H54 (cell line): Measurements from ENCODE around the gene NME8.
"Not testable (repeated sequence)": the region's sequence is repeated elsewhere in the genome, so short reads cannot be mapped to it uniquely, and the experiment has no call there.

ENCODE experiments used
- DNase-seq: peaks from one replicate; pipeline ENCODE4 v3.0.0; 2011; ENCODE audit warnings: low spot score, mixed read lengths; ENCODE audit not compliant: insufficient read length
- FAIRE-seq: peaks from 3 replicates; lab custom pipeline; 2011; peaks lifted over from hg19 to GRCh38; lab: Jason Lieb, UNC
- POLR2A ChIP-seq: IDR thresholded peaks from 2 replicates; pipeline ENCODE4 v1.6.1; 2011; ENCODE audit warnings: low read depth, mild to moderate bottlenecking, low read length

The NME8 gene

GRCh38 chr7:37848297-37848696 lies at the start of gene NME8:
TSS of gene NME8 (plus strand) at chr7:37848597. CDS start at chr7:37850267, 1,670 bp downstream.
- FAIRE-seq, result no peak
- no peak for TF ChIP-seq POLR2A
- DNase-seq, result no peak

- DNase-seq (no peak), FAIRE-seq (no peak)
- TF ChIP-seq POLR2A, result no peak
These were observed 42.2 kb upstream of the NME8 start for GRCh38 chr7:37806152-37806551.

GRCh38 chr7:37812161-37812580 lies 36.2 kb upstream of the NME8 start:
- not testable (repeated sequence) for DNase-seq, FAIRE-seq

GRCh38 chr7:37815671-37816371 lies 32.6 kb upstream of the NME8 start:
- no peak for TF ChIP-seq POLR2A
- FAIRE-seq, result no peak
- no peak for DNase-seq

GRCh38 chr7:37816922-37817590 lies 31.3 kb upstream of the NME8 start:
- TF ChIP-seq POLR2A, result no peak
- no peak for DNase-seq
- FAIRE-seq, result no peak

- no peak for TF ChIP-seq POLR2A
- FAIRE-seq, result no peak
- DNase-seq, result no peak
These were observed 30.8 kb upstream of the NME8 start for GRCh38 chr7:37817591-37817960.

- no peak for TF ChIP-seq POLR2A
- FAIRE-seq, result no peak
- no peak for DNase-seq
These were observed 30.2 kb upstream of the NME8 start for GRCh38 chr7:37817996-37818720.

- no peak for TF ChIP-seq POLR2A
- FAIRE-seq (no peak), DNase-seq (no peak)
These were observed 27.5 kb upstream of the NME8 start for GRCh38 chr7:37820708-37821468.

- TF ChIP-seq POLR2A, result no peak
- no peak for DNase-seq
- FAIRE-seq, result no peak
These were observed 25.5 kb upstream of the NME8 start for GRCh38 chr7:37822946-37823345.

GRCh38 chr7:37823557-37823956 lies 24.8 kb upstream of the NME8 start:
- DNase-seq (no peak), FAIRE-seq (no peak)
- no peak for TF ChIP-seq POLR2A

- no peak for TF ChIP-seq POLR2A
- FAIRE-seq (no peak), DNase-seq (no peak)
These were observed 23.4 kb upstream of the NME8 start for GRCh38 chr7:37825038-37825437.

- no peak for DNase-seq
- no peak for FAIRE-seq
- no peak for TF ChIP-seq POLR2A
These were observed 21.6 kb upstream of the NME8 start for GRCh38 chr7:37826825-37827224.

- FAIRE-seq (no peak), DNase-seq (no peak)
- no peak for TF ChIP-seq POLR2A
These were observed 17.2 kb upstream of the NME8 start for GRCh38 chr7:37831244-37831643.

- no peak for DNase-seq
- FAIRE-seq, result no peak
- TF ChIP-seq POLR2A, result no peak
These were observed 16.2 kb upstream of the NME8 start for GRCh38 chr7:37832194-37832593.
